GM19455 (cell line): ENCODE data around the gene ZNF764.
"Not testable (repeated sequence)": the region's sequence is repeated elsewhere in the genome, so short reads cannot be mapped to it uniquely, and the experiment has no call there.

ENCODE experiments used
- ATAC-seq: cut with Tn5 transposase; IDR thresholded peaks from one replicate; pipeline ENCODE4 v1.9.1; 2021; ENCODE audit not compliant: unreplicated experiment

ZNF764 gene

DNA sequence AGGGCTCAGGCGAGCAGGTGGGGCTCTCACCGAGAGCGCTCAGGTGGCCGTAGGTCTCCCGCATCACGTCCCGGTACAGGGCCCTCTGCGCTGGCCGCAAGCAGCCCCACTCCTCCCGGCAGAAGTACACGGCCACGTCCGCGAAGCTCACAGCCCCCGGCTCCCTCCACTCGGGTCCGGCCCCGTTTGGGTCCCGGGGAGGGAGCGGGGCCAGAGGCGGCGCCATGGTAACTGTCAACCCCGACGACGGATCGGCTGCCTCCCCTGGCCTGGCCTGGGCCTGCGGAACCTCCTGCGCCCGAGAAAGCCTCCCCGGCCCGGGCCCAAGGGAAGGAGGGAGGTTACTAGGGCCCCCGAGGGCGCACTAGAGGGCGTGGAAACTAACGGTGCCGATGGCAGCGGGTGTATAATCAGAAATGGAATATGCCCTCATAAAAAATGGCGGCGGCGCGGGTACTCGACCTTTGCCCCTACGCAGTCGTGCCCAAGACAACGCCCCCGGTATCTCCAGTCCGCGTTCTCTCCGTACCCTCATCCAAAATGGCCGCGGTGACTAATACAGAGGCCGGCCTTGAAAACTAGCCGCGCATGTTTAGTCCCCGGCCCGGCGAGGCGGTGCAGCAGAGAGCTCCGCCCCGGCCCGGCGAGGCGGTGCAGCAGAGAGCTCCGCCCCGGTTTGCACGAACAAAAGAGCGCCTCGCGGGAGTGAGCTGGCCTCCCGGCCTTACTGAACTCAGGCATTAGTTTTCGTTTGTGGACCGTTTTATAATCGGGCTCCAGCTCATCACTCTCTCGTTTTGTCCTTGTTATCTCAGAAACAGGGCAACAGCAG is at the start of gene ZNF764:
ZNF764 (minus strand) TSS at position 418 of the 832 bp plus-strand sequence; CDS start at position 226, 192 bp downstream.
- ATAC-seq: peak; percentile 85

DNA sequence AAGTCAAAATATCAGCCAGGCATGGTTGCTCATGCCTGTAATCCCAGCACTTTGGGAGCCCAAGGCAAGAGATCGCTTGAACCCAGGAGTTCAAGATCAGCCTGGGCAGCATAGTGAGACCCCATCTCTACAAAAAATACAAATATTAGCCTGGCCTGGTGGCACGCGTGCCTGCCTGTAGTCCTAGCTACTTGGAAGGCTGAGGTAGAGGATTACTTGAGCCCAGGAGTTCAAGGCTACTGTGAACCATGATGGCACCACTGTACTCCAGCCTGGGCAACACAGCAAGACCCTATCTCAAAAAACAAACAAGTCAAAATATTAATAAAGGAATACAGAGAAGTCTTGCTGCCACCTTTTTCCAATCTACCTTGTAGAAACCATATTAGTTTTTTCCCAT is 47.8 kb upstream of the ZNF764 start:
- no peak for ATAC-seq

DNA sequence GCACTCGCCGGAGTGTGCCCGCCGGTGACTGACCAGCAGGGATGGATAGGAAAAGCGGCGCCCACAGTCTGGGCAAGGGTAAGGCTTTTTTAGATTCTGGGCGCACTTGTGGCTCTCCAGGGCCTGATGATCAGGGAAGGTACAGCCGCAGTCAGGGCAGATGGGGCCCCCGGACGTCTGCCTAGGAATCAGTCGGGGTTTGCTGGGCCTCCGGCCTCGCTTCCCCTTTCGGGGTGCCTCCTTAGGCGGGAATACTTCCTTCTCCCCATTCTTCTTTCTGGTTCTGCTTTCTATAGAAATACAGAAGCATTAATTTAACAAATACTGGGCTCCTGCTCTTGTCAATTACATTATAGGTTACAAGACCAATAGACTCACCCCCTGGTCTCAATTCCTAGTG is 47.0 kb upstream of the ZNF764 start:
- ATAC-seq: no peak

DNA sequence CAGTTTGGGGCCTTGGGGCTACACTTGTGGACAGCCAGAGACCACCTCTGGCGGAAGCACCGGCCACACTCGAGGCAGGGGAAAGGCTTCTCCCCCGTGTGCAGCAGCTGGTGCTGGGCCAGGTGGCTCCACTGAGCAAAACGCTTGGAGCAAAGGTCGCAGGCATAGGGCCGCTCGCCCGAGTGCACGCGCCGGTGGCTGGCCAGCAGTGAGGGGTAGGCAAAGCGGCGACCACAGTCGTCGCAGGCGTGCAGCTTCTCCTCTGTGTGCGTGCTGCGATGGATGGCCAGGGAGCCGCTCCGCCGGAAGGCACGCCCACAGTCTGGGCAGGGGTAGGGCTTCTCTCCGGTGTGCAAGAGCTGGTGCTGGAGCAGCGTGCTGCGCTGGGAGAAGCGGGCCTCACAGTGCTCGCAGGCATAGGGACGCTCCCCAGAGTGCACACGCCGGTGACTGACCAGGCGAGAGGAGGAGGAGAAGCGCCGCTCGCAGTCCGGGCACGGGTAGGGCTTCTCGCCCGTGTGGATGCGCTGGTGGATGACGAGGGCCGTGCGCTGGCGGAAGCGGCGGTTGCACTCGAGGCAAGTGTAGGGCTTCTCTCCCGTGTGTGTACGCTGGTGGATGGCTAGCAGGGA is 46.3 kb upstream of the ZNF764 start:
- no peak for ATAC-seq

DNA sequence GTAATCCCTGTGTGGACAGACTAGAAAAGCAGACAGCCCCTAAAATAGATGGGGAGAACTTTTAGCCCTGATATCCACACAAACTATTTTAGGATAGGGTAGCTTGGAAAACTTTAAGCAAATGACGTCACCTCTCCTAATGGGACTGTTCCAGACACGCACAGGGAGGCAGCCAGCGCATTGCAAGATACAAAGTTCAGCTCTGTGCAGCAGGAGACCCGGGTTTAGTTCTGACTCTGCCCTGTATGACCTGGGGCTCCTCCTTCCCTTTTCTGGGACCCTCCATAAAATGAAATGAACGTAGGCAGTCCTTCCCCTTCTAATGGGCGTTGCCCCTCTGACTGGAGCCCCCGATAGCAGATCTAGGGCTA is 45.8 kb upstream of the ZNF764 start:
- ATAC-seq: no peak

DNA sequence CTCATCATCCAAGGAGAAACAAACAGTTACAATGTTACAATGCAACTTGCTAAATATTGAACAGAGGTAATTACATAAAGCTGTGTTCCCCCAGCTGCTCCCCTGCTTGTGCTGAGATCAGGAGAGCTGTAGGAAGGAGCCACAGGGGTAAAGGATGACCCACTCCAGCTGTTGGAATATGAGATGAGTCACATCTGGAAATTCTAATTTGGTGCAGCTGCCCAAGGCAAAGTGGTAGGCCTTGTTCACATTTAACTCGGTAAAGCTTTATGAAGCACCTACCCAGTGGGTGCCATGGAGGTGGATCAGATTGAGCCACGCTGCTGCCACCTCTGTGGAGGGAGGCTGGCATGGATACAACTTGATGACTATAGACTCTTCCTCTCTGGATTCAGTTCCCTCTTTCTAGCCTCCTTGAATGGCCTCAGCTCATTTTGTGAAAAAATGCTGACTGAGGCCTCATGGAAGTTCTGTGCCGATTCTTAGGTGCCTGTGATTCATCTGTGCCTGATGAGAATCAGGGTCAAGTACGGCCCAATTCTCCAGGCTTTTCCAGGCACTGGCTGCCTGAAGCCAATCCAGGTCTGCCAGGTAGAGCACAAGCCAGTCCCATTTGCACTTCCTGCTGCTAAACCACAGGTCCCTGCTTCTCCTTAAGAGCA is 44.6 kb upstream of the ZNF764 start:
- no peak for ATAC-seq

DNA sequence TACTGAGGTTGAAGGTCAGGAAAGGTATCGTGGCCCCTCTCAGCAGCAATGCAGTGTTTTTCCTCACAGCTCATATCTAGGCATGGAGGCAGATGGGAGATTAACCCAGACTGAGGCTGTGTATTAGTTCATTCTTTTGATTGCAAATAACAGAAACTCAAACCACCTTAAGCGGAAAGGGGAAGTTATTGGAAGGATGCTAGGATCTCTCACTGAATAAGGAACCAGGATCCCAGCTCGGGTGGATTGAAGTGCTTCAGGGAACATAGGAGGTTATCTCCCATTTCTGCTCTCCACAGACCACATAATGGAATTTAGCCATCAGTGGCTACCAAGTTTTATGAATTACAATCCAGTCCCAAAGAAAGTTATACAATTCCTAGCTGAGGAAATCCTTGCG is 43.8 kb upstream of the ZNF764 start:
- no peak for ATAC-seq

DNA sequence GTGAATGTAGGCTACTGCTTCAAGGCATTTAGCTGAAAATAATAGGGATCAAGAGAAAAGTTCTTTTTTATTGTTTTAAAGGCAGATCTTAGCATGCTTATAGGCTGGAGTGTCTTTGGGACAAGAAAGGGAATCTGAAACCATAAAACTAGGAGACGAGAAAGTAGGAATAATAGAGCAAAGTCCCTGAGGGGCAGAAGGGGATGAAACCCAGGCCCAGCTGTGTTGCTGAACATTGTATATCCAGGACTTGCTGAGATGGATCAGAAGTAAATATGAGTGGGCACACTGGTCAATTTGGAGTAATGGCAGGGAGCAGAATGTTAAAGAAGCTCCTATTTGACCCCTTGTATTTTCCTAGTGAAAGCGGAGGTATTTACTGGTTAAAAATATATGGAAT is 42.8 kb upstream of the ZNF764 start:
- no peak for ATAC-seq

DNA sequence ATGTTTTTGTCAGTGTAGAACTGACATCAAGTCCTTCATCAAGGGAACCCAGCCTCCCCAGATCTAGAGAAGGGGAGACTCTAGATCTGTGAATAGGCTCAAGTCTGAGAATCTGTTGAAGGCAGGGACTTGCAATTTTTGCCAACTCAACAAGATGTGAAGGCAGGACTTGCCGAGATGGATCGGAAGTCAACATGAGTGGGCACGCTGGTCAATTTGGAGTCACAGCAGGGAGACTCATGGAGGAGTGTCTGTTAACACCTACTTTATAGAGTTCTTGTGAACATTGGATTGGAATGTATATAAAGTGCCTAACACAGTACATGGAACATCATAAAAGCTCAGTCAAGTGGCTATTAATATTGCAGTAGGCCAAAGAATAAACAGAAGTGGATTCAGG is 42.0 kb upstream of the ZNF764 start:
- no peak for ATAC-seq

DNA sequence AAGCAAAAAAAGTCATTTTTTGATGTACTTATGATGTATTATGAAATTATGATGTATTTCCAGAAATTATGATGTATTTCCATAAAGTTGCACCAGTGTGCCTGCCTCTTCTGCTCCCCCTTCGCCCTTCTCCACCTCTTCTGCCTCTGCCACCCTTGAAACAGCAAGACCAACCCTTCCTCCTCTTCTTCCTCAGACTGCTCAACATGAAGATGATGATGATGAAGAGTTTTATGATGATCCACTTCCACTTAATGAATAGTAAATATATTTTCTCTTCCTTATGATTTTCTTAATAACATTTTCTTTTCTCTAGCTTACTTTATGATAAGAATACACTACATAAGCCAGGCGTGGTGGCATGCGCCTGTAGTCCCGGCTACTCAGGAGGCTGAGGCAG is 34.7 kb upstream of the ZNF764 start:
- ATAC-seq: no peak

DNA sequence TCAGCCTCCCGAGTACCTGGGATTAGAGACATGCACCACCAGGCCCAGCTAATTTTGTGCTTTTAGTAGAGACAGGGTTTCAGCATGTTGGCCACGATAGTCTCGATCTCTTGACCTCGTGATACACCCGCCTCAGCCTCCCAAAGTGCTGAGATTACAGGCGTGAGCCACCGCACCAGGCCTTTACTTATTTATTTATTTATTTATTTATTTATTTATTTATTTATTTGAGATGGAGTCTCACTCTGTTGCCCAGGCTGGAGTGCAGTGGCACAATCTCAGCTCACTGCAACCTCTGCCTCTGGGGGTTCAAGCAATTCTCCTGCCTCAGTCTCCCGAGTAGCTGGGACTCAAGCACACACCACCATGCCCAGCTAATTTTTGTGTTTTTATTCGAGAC is 32.7 kb upstream of the ZNF764 start:
- ATAC-seq: not testable (repeated sequence)

DNA sequence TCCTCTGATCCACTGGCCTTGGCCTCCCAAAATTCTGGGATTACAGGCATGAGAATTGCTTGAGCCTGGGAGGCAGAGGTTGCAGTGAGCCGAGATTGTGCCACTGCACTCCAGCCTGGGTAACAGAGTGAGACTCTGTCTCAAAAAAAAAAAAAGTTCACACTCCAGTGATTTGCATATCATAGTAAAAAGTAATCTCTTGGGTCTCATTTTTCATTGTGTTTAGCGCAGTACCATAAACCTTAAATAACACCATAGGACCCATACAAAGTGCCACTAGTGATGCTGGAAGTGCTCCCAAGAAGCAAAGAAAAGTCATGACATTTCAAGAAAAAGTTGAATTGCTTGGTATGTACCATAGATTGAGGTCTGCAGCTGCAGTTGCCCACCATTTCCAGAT is 31.4 kb upstream of the ZNF764 start:
- not testable (repeated sequence) for ATAC-seq

DNA sequence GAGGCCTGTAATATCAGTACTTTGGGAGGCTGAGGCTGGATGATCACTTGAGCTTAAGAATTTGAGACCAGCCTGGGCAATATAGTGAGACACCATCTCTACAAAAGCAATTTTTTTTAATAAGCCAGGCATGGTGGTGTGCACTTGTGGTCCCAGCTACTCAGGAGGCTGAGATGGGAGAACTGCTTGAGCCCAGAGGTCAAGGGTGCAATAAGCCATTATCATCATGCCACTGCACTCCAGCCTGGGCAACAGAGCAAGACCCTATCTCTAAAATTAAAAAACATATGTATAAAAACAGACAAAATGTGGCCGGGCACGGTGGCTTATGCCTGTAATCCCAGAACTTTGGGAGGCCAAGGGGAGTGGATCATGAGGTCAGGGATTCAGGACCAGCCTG is 30.5 kb upstream of the ZNF764 start:
- no peak for ATAC-seq

DNA sequence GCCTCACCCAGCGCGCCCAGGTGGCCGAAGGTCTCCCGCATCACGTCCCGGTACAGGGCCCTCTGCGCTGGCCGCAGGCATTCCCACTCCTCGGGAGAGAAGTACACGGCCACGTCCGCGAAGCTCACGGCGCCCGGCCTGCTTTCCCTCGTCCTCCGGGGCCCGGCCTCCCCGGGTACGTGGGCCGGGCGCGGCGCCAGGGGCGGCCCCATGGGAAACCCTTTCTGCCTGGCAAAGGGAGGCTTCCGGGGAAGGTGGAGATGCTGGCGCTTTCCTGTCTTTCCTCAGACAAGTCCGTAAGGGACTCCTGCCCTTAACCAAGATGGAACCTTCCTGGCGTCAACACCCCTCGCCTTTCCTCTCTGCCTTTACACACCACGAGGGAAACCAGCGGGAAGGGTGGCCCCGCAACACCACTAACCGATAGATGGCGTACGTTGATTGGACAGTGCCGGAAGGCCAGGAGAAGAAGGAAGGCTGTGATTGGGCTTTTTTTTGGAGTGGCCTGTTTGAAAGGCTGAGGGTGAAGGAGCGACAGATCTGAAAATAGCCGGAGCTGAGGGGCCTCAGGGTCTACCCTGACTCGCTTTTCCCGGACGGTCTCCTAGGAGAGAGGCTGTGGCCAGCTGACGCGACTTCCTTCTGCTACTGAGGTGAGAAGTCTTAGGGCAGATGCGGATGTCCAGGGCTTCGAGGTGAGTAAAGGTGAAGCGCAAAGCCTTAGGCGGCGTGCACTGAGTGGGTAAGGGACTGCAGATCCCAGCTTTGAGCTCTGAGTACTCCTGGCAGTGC is 27.4 kb upstream of the ZNF764 start, which contains the start of gene ZNF785:
ZNF785 (minus strand) TSS at position 298 of the 792 bp plus-strand sequence; CDS start at position 212, 86 bp downstream.
- peak; percentile 78 for ATAC-seq

DNA sequence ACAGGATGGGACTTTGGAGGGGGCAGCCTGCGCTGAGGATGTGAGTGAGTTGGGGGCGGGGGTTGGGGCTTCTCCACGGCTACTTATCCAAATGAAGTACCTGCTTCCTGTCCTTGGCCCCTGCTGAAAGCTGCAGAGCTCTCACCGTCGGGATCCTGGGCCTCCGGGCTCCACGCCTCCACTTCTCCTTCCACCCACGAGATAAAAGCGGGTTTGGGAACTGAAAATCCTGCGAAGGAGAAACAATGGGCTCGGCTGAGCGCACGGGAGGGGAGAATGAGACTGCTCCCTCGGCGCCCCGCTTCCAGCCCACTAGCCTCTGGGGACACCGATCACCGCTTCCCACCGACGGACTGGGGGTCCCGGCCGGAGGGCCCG is 26.8 kb upstream of the ZNF764 start:
- peak; percentile 32 for ATAC-seq

DNA sequence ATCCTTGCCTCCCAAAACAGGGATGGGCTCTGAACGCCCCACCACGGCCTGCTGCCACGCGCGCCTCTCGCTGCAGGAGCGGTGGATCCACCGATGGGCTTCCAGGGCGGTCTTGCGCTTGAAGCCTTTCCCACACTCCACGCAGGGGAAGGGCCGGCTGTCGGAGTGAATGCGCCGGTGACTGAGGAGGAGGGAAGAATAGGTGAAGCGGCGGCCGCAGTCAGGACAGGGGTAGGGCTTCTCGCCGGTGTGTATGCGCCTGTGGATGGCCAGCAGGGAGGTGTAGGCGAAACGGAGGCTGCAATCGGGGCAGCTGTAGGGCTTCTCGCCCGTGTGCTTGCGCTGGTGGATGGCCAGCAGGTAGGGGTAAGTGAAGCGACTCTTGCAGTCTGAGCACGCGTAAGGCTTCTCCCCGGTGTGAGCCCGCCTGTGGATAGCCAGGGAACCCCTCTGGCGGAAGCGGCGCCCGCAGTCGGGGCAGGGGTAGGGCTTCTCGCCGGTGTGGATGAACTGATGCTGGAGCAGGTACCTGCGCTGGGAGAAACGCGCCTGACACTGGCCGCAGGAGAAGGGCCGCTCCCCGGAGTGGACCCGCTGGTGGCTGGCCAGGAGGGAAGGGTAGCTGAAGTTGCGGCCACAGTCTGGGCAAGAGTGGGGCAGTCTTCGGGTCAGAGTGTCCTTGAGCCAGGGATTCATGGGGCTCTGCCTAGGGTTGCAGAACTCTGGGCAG is 24.6 kb upstream of the ZNF764 start:
- ATAC-seq: no peak

DNA sequence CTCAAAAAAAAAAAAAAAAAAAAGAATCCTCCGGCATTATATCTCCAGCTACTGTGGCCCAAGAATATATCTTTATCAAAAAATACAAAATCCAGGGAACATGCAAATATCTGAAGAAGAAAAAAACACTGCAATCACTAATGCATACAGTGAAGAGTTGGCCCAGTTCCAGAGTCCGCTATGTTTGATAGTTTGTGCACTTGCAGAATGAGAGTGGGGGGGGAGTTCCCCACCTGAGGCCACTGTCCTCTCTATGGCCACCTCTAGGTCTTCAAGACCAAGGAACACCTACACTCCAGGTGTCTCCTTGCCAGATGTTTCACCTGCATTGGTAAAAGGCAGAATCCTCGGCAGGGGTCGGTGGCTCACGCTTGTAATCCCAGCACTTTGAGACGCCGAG is 23.3 kb upstream of the ZNF764 start:
- ATAC-seq: no peak

DNA sequence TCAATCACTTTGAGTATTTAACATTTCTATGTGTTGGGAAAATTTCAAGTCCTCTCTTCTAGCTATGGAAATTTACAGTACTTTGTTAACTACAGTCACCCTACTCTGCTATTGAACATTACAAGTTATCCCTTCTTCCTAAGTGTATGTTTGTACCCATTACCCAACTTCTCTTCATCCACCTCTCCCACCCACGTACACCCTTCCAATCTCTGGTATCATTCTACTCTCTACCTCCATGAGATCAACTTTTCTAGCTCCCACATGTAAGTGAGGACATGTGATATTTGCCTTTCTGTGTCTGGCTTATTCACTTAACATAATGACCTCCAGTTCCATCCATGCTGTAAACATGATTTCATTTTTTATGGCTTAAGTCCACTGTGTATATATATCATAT is 16.5 kb upstream of the ZNF764 start:
- ATAC-seq: no peak

DNA sequence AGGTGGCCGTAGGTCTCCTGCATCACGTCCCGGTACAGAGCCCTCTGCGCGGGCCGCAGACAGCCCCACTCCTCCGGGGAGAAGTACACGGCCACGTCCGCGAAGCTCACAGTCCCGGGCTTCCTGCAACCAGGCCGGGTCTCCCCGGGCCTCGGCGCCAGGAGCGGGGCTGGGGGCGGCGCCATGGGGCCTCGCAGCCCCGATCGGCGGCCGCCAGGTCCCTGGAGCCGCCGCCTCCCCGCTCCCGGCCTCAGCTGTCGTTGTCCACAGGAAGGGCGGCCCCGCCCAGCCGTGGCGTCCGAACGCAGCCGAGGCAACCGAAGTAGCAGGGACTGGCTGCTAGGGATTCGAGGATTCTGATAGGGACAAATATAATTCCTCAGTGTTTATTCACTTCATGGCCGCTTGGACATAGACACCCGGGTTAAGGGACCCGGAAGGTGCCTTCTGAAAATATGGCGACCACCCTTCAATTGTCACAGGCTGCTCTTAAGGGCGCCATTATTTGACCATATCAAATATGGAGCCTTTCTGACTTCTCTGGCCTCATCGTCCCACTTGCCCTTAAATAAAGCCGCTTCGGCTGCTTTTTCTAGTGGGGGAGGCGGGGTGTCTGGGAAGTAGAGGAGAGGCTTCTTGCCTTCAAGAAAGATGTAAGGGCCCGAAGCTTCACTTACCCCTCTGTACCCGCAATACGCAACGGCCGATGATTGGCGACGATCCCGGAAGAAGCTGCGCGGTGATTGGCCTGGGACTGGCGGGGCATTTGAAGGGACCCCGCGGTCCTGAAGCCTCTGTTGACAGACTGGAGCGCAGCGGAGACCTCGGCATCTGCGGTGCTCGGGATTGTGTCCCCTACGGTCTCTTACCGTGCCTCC is 13.5 kb upstream of the ZNF764 start, which contains the start of gene ZNF688:
ZNF688 (minus strand) TSS at position 270 of the 878 bp plus-strand sequence; CDS start at position 185, 85 bp downstream.
- peak; percentile 66 for ATAC-seq
